Uterus (tissue), 2 donors: Measurements from ENCODE around the gene ZSCAN26.

Source experiments
- CTCF ChIP-seq, 4 experiments: fragments of 200-600 bp in 2 of 4; fragments of 450-650 bp in 2 of 4; sonication (generic) in 2 of 4; IDR thresholded peaks; one replicate each; pipeline ENCODE4 v1.5.1; 2016 to 2019; ENCODE audit warnings: antibody characterized with exemption in 4 of 4, mild to moderate bottlenecking in 2 of 4, moderate library complexity in 1 of 4
- POLR2A ChIP-seq, 2 donors: fragments of 450-650 bp; IDR thresholded peaks; one replicate each; pipeline ENCODE4 v1.6.1; 2016; ENCODE audit warnings: antibody characterized with exemption in 2 of 2, mild to moderate bottlenecking in 1 of 2, moderate library complexity in 1 of 2

- TF ChIP-seq POLR2A (IDR thresholded peaks at IDR 0.05) (no peak), CTCF (IDR thresholded peaks at IDR 0.05) (no peak)
Observed at GRCh38 chr6:28267695-28268059, 734 bp downstream of the ZSCAN26 start.
